Smooth muscle cell (in vitro differentiated cells): ENCODE results near the gene TBC1D10A. TPM values are rescaled to one million over a fixed set of nuclear protein-coding genes. Genes with fewer than 3 reads are reported as not detected.

Experiments
- DNase-seq: peaks from one replicate; lab custom pipeline; 2025; ENCODE audit not compliant: unreplicated experiment; lab: John Stamatoyannopoulos, UW
- H2AFZ ChIP-seq: fragments of 200-600 bp; sonication (generic); 2 replicates; pipeline ENCODE4 v1.6.0; 2016; ENCODE audit warnings: antibody characterized with exemption, low read depth, mild to moderate bottlenecking
- H3F3A ChIP-seq: fragments of 200-600 bp; sonication (generic); 2 replicates; pipeline ENCODE4 v1.6.0; 2017; ENCODE audit warnings: antibody characterized with exemption, low read depth
- H3K27ac ChIP-seq: fragments of 200-600 bp; sonication (generic); 2 replicates; pipeline ENCODE4 v1.5.1; 2016; ENCODE audit warnings: low read depth, mild to moderate bottlenecking
- H3K27me3 ChIP-seq: fragments of 200-600 bp; sonication (generic); 2 replicates; pipeline ENCODE4 v1.6.1; 2016; ENCODE audit warnings: low read depth, mild to moderate bottlenecking
- H3K36me3 ChIP-seq: fragments of 200-600 bp; sonication (generic); 2 replicates; pipeline ENCODE4 v1.5.1; 2016; ENCODE audit warnings: low read depth
- H3K4me1 ChIP-seq: fragments of 200-600 bp; sonication (generic); 2 replicates; pipeline ENCODE4 v1.5.1; 2016; ENCODE audit warnings: low read depth
- H3K4me2 ChIP-seq: fragments of 200-600 bp; sonication (generic); 2 replicates; pipeline ENCODE4 v1.6.0; 2016; ENCODE audit warnings: mild to moderate bottlenecking
- H3K4me3 ChIP-seq: fragments of 200-600 bp; sonication (generic); 2 replicates; pipeline ENCODE4 v1.5.1; 2016; ENCODE audit warnings: mild to moderate bottlenecking
- H3K79me2 ChIP-seq: fragments of 200-600 bp; sonication (generic); 2 replicates; pipeline ENCODE4 v1.6.0; 2016; ENCODE audit warnings: low read depth, mild to moderate bottlenecking
- H3K9ac ChIP-seq: fragments of 200-600 bp; sonication (generic); 2 replicates; pipeline ENCODE4 v1.6.0; 2016; ENCODE audit warnings: low read depth
- H3K9me3 ChIP-seq: fragments of 200-600 bp; sonication (generic); replicated peaks from 2 replicates; pipeline ENCODE4 v1.5.1; 2016; ENCODE audit warnings: low read depth
- H4K20me1 ChIP-seq: fragments of 200-600 bp; sonication (generic); 2 replicates; pipeline ENCODE4 v1.6.0; 2016; ENCODE audit warnings: low read depth
- WGBS: methylation state at CpG from one replicate; pipeline ENCODE4 v1.1.7; 2016; ENCODE audit warnings: low lambda C conversion rate; 5-methylcytosine and 5-hydroxymethylcytosine counted together
- polyA plus RNA-seq: library from polyadenylated mRNA; unstranded; fragments of >200 nt; fragmentation: Nextera tagmentation; extraction: Ambion mirVana; gene quantifications from 2 replicates; pipeline ENCODE4 v1.2.1, GENCODE V29; 2016
- total RNA-seq: library from RNA; depleted of rRNA; stranded (reverse); fragments of >200 nt; gene quantifications from 2 replicates; pipeline ENCODE4 v1.2.3, GENCODE V29; 2014
- TF ChIP-seq, protein P1 (sequence below): fragments of 200-600 bp; sonication (generic); IDR thresholded peaks from 2 replicates; pipeline ENCODE4 v1.5.1; 2017; ENCODE audit warnings: borderline replicate concordance, mild to moderate bottlenecking, antibody characterized with exemption; ENCODE audit not compliant: insufficient read depth, poor library complexity, severe bottlenecking

TBC1D10A gene
- total and polyA plus RNA-seq, 2 experiments from 2014 or later = 16.8 to 51.1 TPM

DNA sequence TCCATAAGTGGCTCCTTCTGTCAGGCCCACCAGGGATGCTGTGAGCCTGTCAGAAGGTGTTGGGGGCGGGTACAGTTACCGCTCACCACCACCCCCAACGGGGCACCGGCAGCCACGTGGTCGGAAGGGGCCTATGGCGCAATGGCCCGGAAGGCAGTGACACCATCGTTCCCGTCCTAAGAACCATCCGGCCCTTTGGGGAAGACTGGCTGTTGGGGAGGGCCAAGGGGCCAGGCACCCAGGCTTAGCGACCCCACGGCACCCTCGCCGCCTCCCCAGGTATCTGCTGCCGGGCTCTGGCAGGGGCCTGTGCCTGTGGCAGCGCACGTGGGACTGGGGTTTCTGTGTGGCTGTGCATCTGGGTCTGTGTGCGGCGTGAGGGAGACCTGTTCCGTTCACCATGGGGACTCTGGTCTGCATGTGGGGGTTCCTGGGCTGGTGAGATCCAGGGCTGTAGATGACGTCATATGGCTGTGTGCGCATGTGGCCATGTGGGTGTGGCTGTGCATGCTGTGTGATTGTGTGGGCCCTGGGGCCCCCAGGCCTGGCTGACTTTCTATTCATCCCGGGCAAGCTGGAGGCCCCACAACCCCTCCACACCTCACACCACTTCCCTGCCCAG, 60.8 kb downstream of the TBC1D10A start:
- H3K9ac ChIP-seq = no peak overlapping the region
- WGBS = 85% methylated on average over 24 of the region's 24 CpGs
- TF ChIP-seq, protein P1, sequence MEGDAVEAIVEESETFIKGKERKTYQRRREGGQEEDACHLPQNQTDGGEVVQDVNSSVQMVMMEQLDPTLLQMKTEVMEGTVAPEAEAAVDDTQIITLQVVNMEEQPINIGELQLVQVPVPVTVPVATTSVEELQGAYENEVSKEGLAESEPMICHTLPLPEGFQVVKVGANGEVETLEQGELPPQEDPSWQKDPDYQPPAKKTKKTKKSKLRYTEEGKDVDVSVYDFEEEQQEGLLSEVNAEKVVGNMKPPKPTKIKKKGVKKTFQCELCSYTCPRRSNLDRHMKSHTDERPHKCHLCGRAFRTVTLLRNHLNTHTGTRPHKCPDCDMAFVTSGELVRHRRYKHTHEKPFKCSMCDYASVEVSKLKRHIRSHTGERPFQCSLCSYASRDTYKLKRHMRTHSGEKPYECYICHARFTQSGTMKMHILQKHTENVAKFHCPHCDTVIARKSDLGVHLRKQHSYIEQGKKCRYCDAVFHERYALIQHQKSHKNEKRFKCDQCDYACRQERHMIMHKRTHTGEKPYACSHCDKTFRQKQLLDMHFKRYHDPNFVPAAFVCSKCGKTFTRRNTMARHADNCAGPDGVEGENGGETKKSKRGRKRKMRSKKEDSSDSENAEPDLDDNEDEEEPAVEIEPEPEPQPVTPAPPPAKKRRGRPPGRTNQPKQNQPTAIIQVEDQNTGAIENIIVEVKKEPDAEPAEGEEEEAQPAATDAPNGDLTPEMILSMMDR = no peak
- no peaks in the 10 kb centered on the region for H3F3A ChIP-seq
- no peak overlapping the region for H3K4me2 ChIP-seq
- no peak overlapping the region for H3K4me3 ChIP-seq
- no peak overlapping the region for H2AFZ ChIP-seq
- H3K9me3 ChIP-seq = no peaks in the 10 kb centered on the region
- DNase-seq = no peak
- H3K79me2 ChIP-seq = no peaks in the 10 kb centered on the region
- H3K36me3 ChIP-seq = no peaks in the 10 kb centered on the region
- no peaks in the 10 kb centered on the region for H4K20me1 ChIP-seq
- no peak overlapping the region for H3K27ac ChIP-seq
- H3K4me1 ChIP-seq = no peaks in the 10 kb centered on the region
- no peaks in the 10 kb centered on the region for H3K27me3 ChIP-seq

DNA sequence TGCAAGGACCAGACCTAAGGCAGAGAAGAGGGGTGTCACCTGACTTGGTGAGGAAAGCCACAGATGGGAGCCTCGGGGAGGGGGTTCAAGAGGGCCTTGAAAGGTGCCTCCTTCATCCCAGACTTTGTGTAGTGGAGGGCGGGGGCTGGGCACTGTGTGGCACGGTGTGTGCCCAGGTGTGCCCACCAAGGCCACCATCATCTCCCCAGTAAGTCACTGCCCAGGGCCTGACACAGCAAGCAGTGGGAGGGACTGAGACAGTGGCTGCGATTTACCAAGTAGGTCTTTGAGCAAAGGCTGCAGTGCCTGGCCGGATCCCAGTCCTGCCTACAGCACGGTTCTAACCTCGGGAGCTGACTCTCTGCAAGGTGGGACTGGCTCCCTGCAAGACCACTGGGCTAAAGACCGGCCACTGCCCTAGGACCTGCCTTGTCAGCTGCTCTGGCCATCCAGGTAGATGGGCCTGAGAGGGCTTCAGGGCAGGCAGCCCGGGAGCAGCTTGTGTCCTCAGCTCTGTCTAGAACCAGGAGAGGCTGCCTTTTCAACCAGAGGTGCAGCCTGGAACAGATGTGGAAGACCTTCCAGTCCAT, 61.5 kb downstream of the TBC1D10A start:
- WGBS = 90% methylated on average over 9 of the region's 9 CpGs
- DNase-seq = no peak
- Histone ChIP-seq H3K9me3 (no peaks in the 10 kb centered on the region), H3K27ac (no peak overlapping the region), H3K4me2 (no peak overlapping the region), H3K4me3 (no peak overlapping the region), H3F3A (no peaks in the 10 kb centered on the region), H3K36me3 (no peaks in the 10 kb centered on the region), H3K79me2 (no peaks in the 10 kb centered on the region), H2AFZ (no peak overlapping the region), H4K20me1 (no peaks in the 10 kb centered on the region), H3K27me3 (no peaks in the 10 kb centered on the region), H3K9ac (no peak overlapping the region), H3K4me1 (no peaks in the 10 kb centered on the region)
- TF ChIP-seq, protein P1 = no peak

DNA sequence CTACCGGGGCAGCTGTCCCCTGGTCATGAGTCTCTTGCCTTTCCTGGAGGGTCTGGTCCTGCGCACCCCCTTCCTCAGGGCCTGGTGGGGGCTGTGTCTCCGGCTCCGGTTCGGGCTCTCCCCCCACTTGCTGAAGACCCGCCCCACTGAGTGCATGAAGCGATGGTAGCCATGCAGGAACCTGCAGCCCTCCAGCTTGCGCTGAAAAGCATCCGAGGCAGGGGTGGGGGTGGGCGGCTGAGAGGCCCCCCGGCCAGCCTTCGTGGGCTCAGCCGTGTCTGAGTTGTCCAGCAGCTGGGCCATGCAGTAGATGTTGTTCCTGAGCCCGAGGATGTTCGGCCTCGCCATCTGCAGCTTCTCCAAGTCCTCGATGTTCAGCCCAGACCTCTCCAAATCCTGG, 62.9 kb downstream of the TBC1D10A start:
- no peaks in the 10 kb centered on the region for H3K27me3 ChIP-seq
- DNase-seq = no peak
- H2AFZ ChIP-seq = no peak overlapping the region
- H3K79me2 ChIP-seq = no peaks in the 10 kb centered on the region
- no peaks in the 10 kb centered on the region for H4K20me1 ChIP-seq
- no peak overlapping the region for H3K4me2 ChIP-seq
- no peak overlapping the region for H3K9ac ChIP-seq
- TF ChIP-seq, protein P1 = no peak
- no peaks in the 10 kb centered on the region for H3K36me3 ChIP-seq
- WGBS = 93% methylated on average over 17 of the region's 17 CpGs
- H3K9me3 ChIP-seq = no peaks in the 10 kb centered on the region
- no peaks in the 10 kb centered on the region for H3F3A ChIP-seq
- H3K4me1 ChIP-seq = no peaks in the 10 kb centered on the region
- H3K4me3 ChIP-seq = no peak overlapping the region
- H3K27ac ChIP-seq = no peak overlapping the region
